H1 (cell line): ENCODE data around the gene PRDM15. TPM values are rescaled to one million over a fixed set of nuclear protein-coding genes. Genes with fewer than 3 reads are reported as not detected.

Source experiments
- CTCF ChIA-PET: fragments of 300-600 bp; sonication (Branson Sonifier 250); formaldehyde crosslinking; loops from one replicate; lab custom pipeline; 2021; ENCODE audit not compliant: partially characterized antibody; lab: Charles Lee
- POLR2A ChIA-PET: fragments of 300-600 bp; sonication (Branson Sonifier 250); formaldehyde crosslinking; loops from one replicate; lab custom pipeline; 2021; ENCODE audit warnings: inconsistent platforms; ENCODE audit not compliant: partially characterized antibody; lab: Charles Lee
- DNase-seq, 2 experiments: peaks; one replicate each; pipeline versions ENCODE4 v3.0.0 to v3.0.0-alpha.2; 2010 to 2022; ENCODE audit warnings: low spot score in 2 of 2, low read depth in 1 of 2, mixed read lengths in 1 of 2
- FAIRE-seq: peaks from 2 replicates; lab custom pipeline; 2011; peaks lifted over from hg19 to GRCh38; lab: Jason Lieb, UNC
- H2AFZ ChIP-seq: 2 replicates; pipeline ENCODE4 v1.8.1; 2012; ENCODE audit warnings: low read length, inconsistent platforms
- H2AK5ac ChIP-seq: 2 replicates; pipeline ENCODE4 v1.6.1; 2013; ENCODE audit warnings: low read depth, low read length
- H2BK120ac ChIP-seq: replicated peaks from 2 replicates; pipeline ENCODE3; 2013; ENCODE audit warnings: low read depth, low read length, inconsistent platforms
- H2BK12ac ChIP-seq: 2 replicates; pipeline ENCODE4 v1.6.1; 2013; ENCODE audit warnings: low read depth, low read length
- H2BK15ac ChIP-seq: 2 replicates; pipeline ENCODE4 v1.6.1; 2013; ENCODE audit warnings: low read length
- H2BK20ac ChIP-seq: 2 replicates; pipeline ENCODE4 v1.6.1; 2013; ENCODE audit warnings: low read length
- H2BK5ac ChIP-seq: 2 replicates; pipeline ENCODE4 v1.6.1; 2013; ENCODE audit warnings: low read depth, low read length
- H3K14ac ChIP-seq: 2 replicates; pipeline ENCODE4 v1.6.1; 2013; ENCODE audit warnings: inconsistent platforms; ENCODE audit not compliant: insufficient read length
- H3K18ac ChIP-seq: 2 replicates; pipeline ENCODE4 v1.6.1; 2013; ENCODE audit warnings: low read length; ENCODE audit errors: extremely low read depth
- H3K23ac ChIP-seq: 2 replicates; pipeline ENCODE4 v1.6.1; 2013; ENCODE audit warnings: inconsistent platforms; ENCODE audit not compliant: insufficient read length
- H3K23me2 ChIP-seq: 2 replicates; pipeline ENCODE4 v1.6.1; 2013; ENCODE audit warnings: low read depth, low read length
- H3K27ac ChIP-seq: 2 replicates; pipeline ENCODE4 v1.6.1; 2011; ENCODE audit warnings: low read depth, low read length, inconsistent platforms
- H3K27me3 ChIP-seq, 4 experiments: replicated peaks in 1 of 4; 1 replicate in 1 of 4; 2 replicates in 3 of 4; pipeline versions ENCODE4 v1.6.1 to v1.8.1; 2011 to 2013; ENCODE audit warnings: low read length in 3 of 4, mild to moderate bottlenecking in 3 of 4, inconsistent platforms in 2 of 4, mixed read lengths in 2 of 4, moderate library complexity in 1 of 4; ENCODE audit not compliant: control insufficient read depth in 3 of 4, insufficient read depth in 3 of 4; ENCODE audit errors: extremely low read depth in 1 of 4
- H3K36me3 ChIP-seq, 4 experiments: 2 replicates each; pipeline versions ENCODE4 v1.6.1 to v1.8.1; 2011 to 2013; ENCODE audit warnings: mild to moderate bottlenecking in 4 of 4, low read length in 3 of 4, moderate library complexity in 2 of 4, control low read depth in 1 of 4, inconsistent platforms in 1 of 4; ENCODE audit not compliant: insufficient read depth in 4 of 4, control insufficient read depth in 2 of 4
- H3K4ac ChIP-seq: replicated peaks from 2 replicates; pipeline ENCODE3; 2013; ENCODE audit warnings: low read length, low read depth, mixed read lengths, inconsistent platforms; ENCODE audit not compliant: insufficient read length
- H3K4me1 ChIP-seq, 4 experiments: replicated peaks in 1 of 4; 1 replicate in 1 of 4; 2 replicates in 3 of 4; pipeline versions ENCODE4 v1.6.1 to v1.8.1; 2011 to 2013; ENCODE audit warnings: low read length in 3 of 4, inconsistent platforms in 2 of 4, mixed read lengths in 1 of 4; ENCODE audit not compliant: insufficient read depth in 4 of 4, control insufficient read depth in 3 of 4
- H3K4me2 ChIP-seq, 2 experiments: 2 replicates each; pipeline versions ENCODE4 v1.6.1 to v1.8.1; 2011 to 2013; ENCODE audit warnings: low read depth in 2 of 2, low read length in 2 of 2, control low read depth in 1 of 2, inconsistent platforms in 1 of 2, mild to moderate bottlenecking in 1 of 2; ENCODE audit not compliant: insufficient read depth in 1 of 2
- H3K4me3 ChIP-seq, 4 experiments: fragments of 200-600, 300-600 bp in 1 of 4; sonication (generic), shearing (Covaris generic), sonication (Bioruptor Twin) in 1 of 4; 2 replicates each; pipeline versions ENCODE4 v1.5.1 to v1.8.1; 2011 to 2016; ENCODE audit warnings: low read length in 4 of 4, low read depth in 3 of 4, control low read depth in 2 of 4, inconsistent platforms in 2 of 4, mild to moderate bottlenecking in 2 of 4, mixed read lengths in 1 of 4, moderate library complexity in 1 of 4; ENCODE audit not compliant: insufficient read depth in 2 of 4; ENCODE audit errors: extremely low read depth in 1 of 4
- H3K56ac ChIP-seq: replicated peaks from 2 replicates; pipeline ENCODE3; 2013; ENCODE audit warnings: low read depth, mild to moderate bottlenecking, mixed read lengths, low read length, inconsistent platforms; ENCODE audit not compliant: insufficient read length
- H3K79me1 ChIP-seq: 2 replicates; pipeline ENCODE4 v1.6.1; 2013; ENCODE audit warnings: low read depth, low read length, control low read depth
- H3K79me2 ChIP-seq, 2 experiments: 2 replicates each; pipeline versions ENCODE4 v1.6.1 to v1.8.1; 2012 to 2013; ENCODE audit warnings: low read length in 2 of 2, mild to moderate bottlenecking in 2 of 2, inconsistent platforms in 1 of 2; ENCODE audit not compliant: insufficient read depth in 2 of 2, control insufficient read depth in 1 of 2
- H3K9ac ChIP-seq, 4 experiments: replicated peaks in 1 of 4; 1 replicate in 1 of 4; 2 replicates in 3 of 4; pipeline versions ENCODE4 v1.6.1 to v1.8.1; 2011 to 2013; ENCODE audit warnings: low read depth in 3 of 4, low read length in 3 of 4, control low read depth in 2 of 4, mild to moderate bottlenecking in 2 of 4, moderate library complexity in 2 of 4, inconsistent platforms in 1 of 4; ENCODE audit errors: extremely low read depth in 1 of 4
- H3K9me3 ChIP-seq, 2 experiments: 2 replicates each; pipeline versions ENCODE4 v1.6.1 to v1.8.1; 2012 to 2013; ENCODE audit warnings: mild to moderate bottlenecking in 2 of 2, moderate library complexity in 2 of 2, control low read depth in 1 of 2, inconsistent platforms in 1 of 2, low read depth in 1 of 2, low read length in 1 of 2, mixed read lengths in 1 of 2; ENCODE audit not compliant: insufficient read depth in 2 of 2
- H4K20me1 ChIP-seq, 2 experiments: replicated peaks in 1 of 2; 2 replicates each; pipeline versions ENCODE3 to v1.8.1; 2011 to 2013; ENCODE audit warnings: inconsistent platforms in 2 of 2, low read length in 2 of 2, mild to moderate bottlenecking in 1 of 2; ENCODE audit not compliant: insufficient read depth in 2 of 2, control insufficient read depth in 1 of 2
- H4K5ac ChIP-seq: 2 replicates; pipeline ENCODE4 v1.6.1; 2013; ENCODE audit warnings: low read length, low read depth, mixed read lengths, inconsistent platforms; ENCODE audit not compliant: insufficient read length
- H4K8ac ChIP-seq: 2 replicates; pipeline ENCODE4 v1.8.0; 2013; ENCODE audit warnings: mild to moderate bottlenecking, moderate library complexity, low read length, inconsistent platforms; ENCODE audit not compliant: insufficient read depth; ENCODE audit errors: extremely low read depth
- H4K91ac ChIP-seq: replicated peaks from 2 replicates; pipeline ENCODE3; 2013; ENCODE audit warnings: low read length, mixed read lengths, inconsistent platforms; ENCODE audit not compliant: insufficient read length
- BCL11A ChIP-seq, 2 experiments: IDR thresholded peaks; one replicate each; pipeline ENCODE4 v1.6.1; 2011; ENCODE audit warnings: low read depth in 2 of 2, low read length in 2 of 2, mild to moderate bottlenecking in 2 of 2
- BRCA1 ChIP-seq: IDR thresholded peaks from 2 replicates; pipeline ENCODE4 v1.6.1; 2012; ENCODE audit warnings: low read depth, low read length, improper control_type of control experiment
- KDM1A ChIP-seq: fragments of 200-600, 300-600 bp; sonication (generic); IDR thresholded peaks from 2 replicates; pipeline ENCODE4 v1.7.1; 2016; ENCODE audit warnings: mild to moderate bottlenecking, low read length, borderline replicate concordance
- KDM4A ChIP-seq: IDR thresholded peaks from one replicate; pipeline ENCODE4 v1.7.1; 2012; ENCODE audit warnings: low read depth, mild to moderate bottlenecking, moderate library complexity, low read length, inconsistent platforms; ENCODE audit not compliant: severe bottlenecking
- NANOG ChIP-seq: IDR thresholded peaks from 2 replicates; pipeline ENCODE4 v1.6.1; 2011; ENCODE audit warnings: low read length, low read depth, mild to moderate bottlenecking, inconsistent platforms; ENCODE audit not compliant: insufficient read depth, poor library complexity, severe bottlenecking
- RAD21 ChIP-seq, 2 experiments: IDR thresholded peaks in 1 of 2; conservative IDR thresholded peaks in 1 of 2; 2 replicates each; pipeline ENCODE4 v1.6.1; 2011; ENCODE audit warnings: low read depth in 2 of 2, low read length in 2 of 2, improper control_type of control experiment in 1 of 2, inconsistent platforms in 1 of 2, mild to moderate bottlenecking in 1 of 2, moderate library complexity in 1 of 2
- RNF2 ChIP-seq: fragments of 200-900, 300-1000 bp; sonication (generic); IDR thresholded peaks from 2 replicates; pipeline ENCODE4 v1.7.1; 2016; ENCODE audit warnings: borderline replicate concordance, low read depth, mild to moderate bottlenecking, antibody characterized with exemption, low read length; ENCODE audit not compliant: poor library complexity, severe bottlenecking; ENCODE audit errors: missing control alignments
- SIRT6 ChIP-seq: IDR thresholded peaks from one replicate; pipeline ENCODE4 v1.7.1; 2012; ENCODE audit warnings: low read length, inconsistent platforms
- TAF7 ChIP-seq: optimal IDR thresholded peaks from 2 replicates; pipeline ENCODE3; 2011; ENCODE audit warnings: low read depth, mild to moderate bottlenecking, inconsistent platforms, low read length, moderate library complexity, borderline replicate concordance
- TBP ChIP-seq: IDR thresholded peaks from 2 replicates; pipeline ENCODE4 v1.6.1; 2011; ENCODE audit warnings: low read depth, low read length, improper control_type of control experiment
- WGBS, 2 experiments: shearing (Covaris generic) in 1 of 2; methylation state at CpG; one replicate each; pipeline versions ENCODE4 v1.1.6 to v1.1.7; 2013 to 2015; ENCODE audit warnings: low lambda C conversion rate in 2 of 2, mixed read lengths in 2 of 2, inconsistent platforms in 1 of 2, low coverage in 1 of 2, missing lambda C conversion rate in 1 of 2; ENCODE audit not compliant: insufficient replicate concordance in 2 of 2, insufficient coverage in 1 of 2, insufficient read length in 1 of 2; ENCODE audit errors: extremely low coverage in 1 of 2, missing lambda C conversion rate in 1 of 2; 5-methylcytosine and 5-hydroxymethylcytosine counted together
- polyA plus RNA-seq, 7 experiments: library from polyadenylated mRNA; depleted of rRNA in 3 of 7; stranded (reverse) in 5 of 7; unstranded in 2 of 7; fragments of >200 nt in 5 of 7; fragments of 200-250 nt in 2 of 7; gene quantifications; 1 replicate in 5 of 7; 2 replicates in 1 of 7; 4 replicates in 1 of 7; pipeline versions ENCODE4 v1.2.1 to v1.2.3, GENCODE V29; 2011 to 2013; ENCODE audit warnings: missing spikeins in 2 of 7, mixed read lengths in 2 of 7
- total RNA-seq: library from RNA; stranded (reverse); fragmentation: NEBNext Ultra II Directional; extraction: Animal tissue kit (Norgen Biotek cat#: 25700); gene quantifications from 2 replicates; pipeline ENCODE4 v1.2.1, GENCODE V29; 2021
- TF ChIP-seq, protein P1 (sequence below): IDR thresholded peaks from 2 replicates; pipeline ENCODE4 v1.6.1; 2011; ENCODE audit warnings: low read depth, mild to moderate bottlenecking, low read length; ENCODE audit not compliant: insufficient read depth

PRDM15 gene
- total and polyA plus RNA-seq, 2 of the 8 experiments (the other 6 are each of a cell fraction or from before 2014, with no cell fraction given): 9.7 to 10.5 TPM

DNA sequence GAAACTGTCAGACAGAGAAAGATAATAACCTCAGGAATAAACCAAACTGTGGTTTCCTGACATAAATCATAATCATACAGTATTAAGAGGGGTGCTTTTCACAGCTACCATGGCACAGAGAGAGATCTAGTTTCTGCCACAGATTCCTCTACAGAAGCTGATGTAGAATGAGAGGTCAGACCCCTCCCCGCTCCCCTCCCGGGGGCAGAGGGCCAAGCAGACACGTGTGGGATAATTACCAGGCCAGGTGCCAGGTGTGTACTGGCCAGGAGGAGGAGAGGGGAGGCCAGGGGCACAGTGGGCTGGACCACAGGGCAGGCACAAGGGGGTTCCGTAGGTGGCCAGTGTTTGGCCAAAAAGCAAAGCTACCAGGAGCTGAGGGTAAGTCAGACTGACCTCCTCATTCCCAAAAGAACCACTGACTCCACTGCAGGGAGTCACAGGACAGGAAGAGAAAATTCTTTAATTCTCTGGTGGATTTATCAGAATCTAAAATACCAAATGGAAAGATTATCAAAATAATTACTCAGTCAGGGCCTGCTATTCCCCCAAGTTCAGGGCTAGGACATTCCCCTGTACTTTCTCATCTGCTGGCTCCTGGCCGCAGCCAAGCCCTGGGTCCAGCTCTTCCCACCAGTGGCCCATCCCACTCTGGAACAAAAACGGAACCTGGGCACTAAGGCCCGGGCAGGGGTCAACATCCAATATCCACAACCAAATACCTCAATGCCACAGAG, 44.7 kb upstream of the PRDM15 start:
- no peak overlapping the region for H2BK120ac ChIP-seq
- H3K79me2 ChIP-seq: no peaks in the 10 kb centered on the region
- no peak overlapping the region for H3K9ac ChIP-seq
- DNase-seq (no peak), FAIRE-seq (no peak)
- no peak overlapping the region for H2AK5ac ChIP-seq
- no peak overlapping the region for H4K5ac ChIP-seq
- H2BK12ac ChIP-seq: no peak overlapping the region
- H4K20me1 ChIP-seq: peaks cover 0 to 3% of the 10 kb centered on the region in 2 experiments
- peaks cover 0 to 3% (median 0%) of the 10 kb centered on the region in 4 experiments; a peak in 1 of 8 replicates for H3K36me3 ChIP-seq
- H3K27me3 ChIP-seq: no peaks in the 10 kb centered on the region
- H3K56ac ChIP-seq: no peak overlapping the region
- H2BK15ac ChIP-seq: no peak overlapping the region
- no peak overlapping the region for H3K23ac ChIP-seq
- POLR2A ChIA-PET: interaction anchor here (1.7 kb wide), 1 partner anchor 11 kb away, joined by 4 read pairs; no protein-coding TSS in a partner anchor
- H3K14ac ChIP-seq: no peak overlapping the region
- no peak overlapping the region for H4K8ac ChIP-seq
- no peaks in the 10 kb centered on the region for H3K9me3 ChIP-seq
- no peaks in the 10 kb centered on the region; the same call in 1 of the 2 replicates for H3K79me1 ChIP-seq
- H3K23me2 ChIP-seq: no peaks in the 10 kb centered on the region
- CTCF ChIA-PET: interaction anchor here (0.6 to 2.0 kb wide), 8 partner anchors 9 to 370 kb away, joined by 3 to 6 read pairs (median 4); no protein-coding TSS in a partner anchor
- no peak overlapping the region for H2BK20ac ChIP-seq
- H3K4me2 ChIP-seq: no peak overlapping the region
- no peak overlapping the region for H2AFZ ChIP-seq
- WGBS, 2 experiments: 88% methylated on average over 7 of the region's 7 CpGs; no CpG with 5 or more reads in 1 of the 2 experiments
- H3K4ac ChIP-seq: no peak overlapping the region
- no peak overlapping the region for H4K91ac ChIP-seq
- H3K4me1 ChIP-seq: peaks cover 4 to 16% (median 9%) of the 10 kb centered on the region in 4 experiments
- no peak overlapping the region for H3K27ac ChIP-seq
- H2BK5ac ChIP-seq: no peak overlapping the region
- no peak overlapping the region for H3K18ac ChIP-seq
- no peak overlapping the region for H3K4me3 ChIP-seq
- TF ChIP-seq KDM4A: no peak
- TF ChIP-seq RNF2: no peak
- no peak for TF ChIP-seq SIRT6
- no peak for TF ChIP-seq RAD21 (IDR thresholded peaks at IDR 0.05 in 1 of 2, conservative IDR thresholded peaks at IDR 0.05 in 1 of 2; ENCODE audit: low read depth in 2 of 2, low read length in 2 of 2)
- no peak for TF ChIP-seq KDM1A
- no peak for TF ChIP-seq NANOG
- no peak for TF ChIP-seq TAF7
- TF ChIP-seq, protein P1, sequence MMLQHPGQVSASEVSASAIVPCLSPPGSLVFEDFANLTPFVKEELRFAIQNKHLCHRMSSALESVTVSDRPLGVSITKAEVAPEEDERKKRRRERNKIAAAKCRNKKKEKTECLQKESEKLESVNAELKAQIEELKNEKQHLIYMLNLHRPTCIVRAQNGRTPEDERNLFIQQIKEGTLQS: no peak
- TF ChIP-seq BRCA1: no peak
- TF ChIP-seq BCL11A (IDR thresholded peaks at IDR 0.05; ENCODE audit: low read depth in 2 of 2, low read length in 2 of 2): no peak
- TF ChIP-seq TBP: no peak
